NCI-H1930 (cell line): ENCODE measurements around the gene NFKBIL1.
"Not testable (repeated sequence)": the region's sequence is repeated elsewhere in the genome, so short reads cannot be mapped to it uniquely, and the experiment has no call there.

Source experiments
- DNase-seq, 2 experiments: peaks; one replicate each; lab custom pipeline; 2025; lab: John Stamatoyannopoulos, UW

Gene NFKBIL1, protein sequence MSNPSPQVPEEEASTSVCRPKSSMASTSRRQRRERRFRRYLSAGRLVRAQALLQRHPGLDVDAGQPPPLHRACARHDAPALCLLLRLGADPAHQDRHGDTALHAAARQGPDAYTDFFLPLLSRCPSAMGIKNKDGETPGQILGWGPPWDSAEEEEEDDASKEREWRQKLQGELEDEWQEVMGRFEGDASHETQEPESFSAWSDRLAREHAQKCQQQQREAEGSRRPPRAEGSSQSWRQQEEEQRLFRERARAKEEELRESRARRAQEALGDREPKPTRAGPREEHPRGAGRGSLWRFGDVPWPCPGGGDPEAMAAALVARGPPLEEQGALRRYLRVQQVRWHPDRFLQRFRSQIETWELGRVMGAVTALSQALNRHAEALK

DNA sequence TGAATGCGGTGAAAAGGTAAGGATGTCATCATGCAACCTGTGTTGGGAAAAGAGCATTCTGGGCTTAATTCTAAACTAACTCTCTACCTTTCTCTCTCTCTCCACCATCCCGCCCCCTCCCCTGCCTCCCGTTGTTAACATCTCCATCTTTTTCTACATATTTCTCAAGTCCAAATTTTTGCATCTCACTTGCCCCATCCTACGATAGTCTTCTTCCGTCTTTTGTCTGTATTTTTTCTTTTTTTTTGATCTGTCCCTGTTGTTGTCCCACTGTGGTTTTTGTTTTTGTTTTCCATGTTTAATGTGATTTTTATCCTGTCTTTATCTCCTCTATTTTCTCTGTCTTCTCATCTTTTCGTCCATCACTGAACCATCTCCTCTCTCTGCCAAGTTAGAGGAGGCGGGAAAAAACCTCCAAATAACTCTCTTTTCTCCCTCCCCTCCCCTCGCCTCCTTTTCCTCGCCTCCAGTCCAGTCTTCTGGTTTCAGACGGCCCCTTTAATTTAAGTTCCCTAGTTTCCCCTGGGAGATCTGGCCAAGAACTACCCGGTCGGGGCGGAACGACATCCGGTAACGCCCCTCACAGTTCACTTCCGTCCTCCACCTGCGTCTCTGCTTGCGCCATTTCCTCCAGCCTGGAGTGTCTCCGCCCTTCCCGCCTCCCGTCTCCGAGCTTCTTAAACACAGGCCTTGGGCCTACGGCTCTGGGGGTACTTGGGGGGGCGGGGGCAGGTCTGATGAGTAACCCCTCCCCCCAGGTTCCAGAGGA, at the start of gene NFKBIL1:
Gene NFKBIL1 (plus strand): TSS at position 651 of the 769 bp plus-strand sequence. CDS start 87 bp downstream, at position 738.
- DNase-seq, result peak; percentile 95 to 97

DNA sequence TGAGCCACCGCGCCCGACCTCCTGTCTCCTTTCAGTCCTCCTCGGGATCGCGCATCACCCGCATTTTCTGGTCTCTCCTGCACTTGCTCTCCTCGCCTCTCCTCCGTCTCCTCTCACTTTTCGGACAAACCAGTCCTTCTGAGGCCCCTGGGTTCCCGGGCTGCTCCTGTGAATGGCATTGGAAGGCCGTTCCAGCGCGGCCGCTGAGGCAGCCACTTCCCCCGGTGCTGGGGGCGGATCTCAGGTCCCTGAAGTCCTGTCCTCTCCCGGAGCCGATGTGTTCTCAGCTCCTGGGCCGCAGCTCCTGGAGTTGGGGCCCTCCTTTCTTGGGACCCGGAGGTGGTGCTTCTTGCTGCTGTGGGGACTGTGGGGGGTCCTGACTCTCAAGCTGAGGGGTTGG, 48.7 kb upstream of the NFKBIL1 start:
- no peak for DNase-seq

DNA sequence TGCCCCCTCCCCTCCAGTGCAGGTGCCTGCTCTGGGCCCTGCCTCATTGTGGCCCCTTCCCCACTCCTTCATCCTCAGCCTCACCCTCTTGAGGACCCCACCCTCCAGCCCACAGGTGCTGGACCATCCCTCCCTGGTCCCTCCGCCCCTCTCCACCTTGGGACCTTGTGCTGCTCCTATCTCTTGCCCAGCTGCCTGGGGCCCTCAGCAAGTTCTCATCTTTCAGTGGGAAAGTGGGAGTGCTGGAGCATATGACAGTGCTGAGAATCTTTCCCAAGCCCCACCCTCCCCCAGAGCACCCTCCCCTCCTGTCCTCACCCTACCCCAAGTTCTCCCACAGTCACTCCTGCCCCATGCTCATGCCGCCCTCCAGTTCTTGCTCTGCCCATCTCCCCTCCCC, 47.8 kb upstream of the NFKBIL1 start:
- not testable (repeated sequence) for DNase-seq

DNA sequence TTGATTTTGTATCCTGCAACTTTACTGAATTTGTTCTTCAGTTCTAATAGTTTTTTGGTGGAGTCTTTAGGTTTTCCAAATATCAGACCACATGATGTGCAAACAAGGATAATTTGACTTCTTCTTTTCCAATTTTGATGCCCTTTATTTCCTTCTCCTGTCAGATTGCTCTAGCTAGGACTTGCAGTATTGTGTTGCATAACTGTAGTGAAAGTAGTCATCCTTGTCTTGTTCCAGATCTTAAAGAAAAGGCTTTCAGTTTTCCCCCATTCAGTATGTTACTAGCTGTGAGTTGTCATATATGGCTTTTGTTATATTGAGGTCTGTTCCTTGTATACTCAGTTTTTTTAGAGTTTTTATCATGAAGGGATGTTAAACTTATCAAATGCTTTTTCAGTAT, 44.8 kb upstream of the NFKBIL1 start:
- no peak for DNase-seq

DNA sequence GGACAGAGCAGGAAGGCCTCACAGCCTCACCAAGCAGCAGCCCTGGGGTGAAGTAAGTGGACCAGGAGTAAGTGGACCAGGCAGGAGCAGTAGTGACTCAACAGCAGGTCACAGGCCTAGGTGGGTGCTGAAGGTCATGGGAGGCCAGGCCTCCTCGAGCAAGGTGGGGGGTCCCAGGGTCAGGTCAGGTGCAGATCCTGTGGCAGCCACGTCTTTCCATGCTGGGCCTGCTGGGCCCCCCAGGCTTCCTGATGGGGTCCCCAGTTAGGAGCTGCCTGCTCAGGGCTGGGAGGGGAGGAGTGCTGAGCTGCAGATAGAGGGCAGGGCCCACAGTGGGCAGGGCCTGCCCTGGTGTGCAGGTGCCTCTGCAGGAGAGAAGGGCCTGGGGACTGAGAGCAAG, 38.4 kb upstream of the NFKBIL1 start:
- not testable (repeated sequence) for DNase-seq

DNA sequence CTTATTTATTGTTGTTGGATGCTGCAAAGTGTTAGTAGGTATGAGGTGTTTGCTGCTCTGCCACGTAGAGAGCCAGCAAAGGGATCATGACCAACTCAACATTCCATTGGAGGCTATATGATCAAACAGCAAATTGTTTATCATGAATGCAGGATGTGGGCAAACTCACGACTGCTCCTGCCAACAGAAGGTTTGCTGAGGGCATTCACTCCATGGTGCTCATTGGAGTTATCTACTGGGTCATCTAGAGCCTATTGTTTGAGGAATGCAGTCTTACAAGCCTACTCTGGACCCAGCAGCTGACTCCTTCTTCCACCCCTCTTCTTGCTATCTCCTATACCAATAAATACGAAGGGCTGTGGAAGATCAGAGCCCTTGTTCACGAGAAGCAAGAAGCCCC, 37.4 kb upstream of the NFKBIL1 start:
- DNase-seq, result no peak

DNA sequence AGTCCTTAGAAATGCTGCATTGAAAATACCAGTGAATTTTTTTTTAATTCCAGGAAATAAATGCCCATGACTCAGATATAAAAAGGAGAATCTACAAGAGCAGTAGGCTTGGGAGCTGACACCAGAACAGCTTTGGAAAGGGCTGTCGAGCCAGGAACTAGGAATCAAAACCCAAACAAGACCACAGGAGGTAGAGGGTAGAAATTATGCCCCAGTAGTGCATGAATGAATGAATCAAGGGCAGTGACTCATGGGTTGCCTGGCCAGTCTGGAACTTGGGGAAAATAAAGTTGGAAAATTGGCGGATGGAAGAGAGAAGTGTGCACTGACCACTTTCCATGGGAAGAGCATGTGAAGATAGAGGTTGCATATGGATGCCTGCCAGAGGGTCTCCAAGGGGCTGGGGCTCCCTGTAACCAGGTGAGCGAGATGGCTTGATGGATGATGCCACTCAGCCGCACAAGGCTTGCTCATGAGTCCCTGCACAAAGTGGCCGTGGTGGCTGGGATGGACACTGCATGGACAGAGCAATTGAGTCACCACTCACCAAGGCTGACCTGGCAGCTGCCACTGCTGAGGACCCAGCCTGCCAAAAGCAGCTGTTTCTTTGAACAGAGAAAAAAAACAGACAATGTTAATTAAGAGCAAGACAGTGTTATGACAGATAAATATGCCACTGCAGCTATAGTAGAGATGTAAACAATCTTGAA, 33.8 kb upstream of the NFKBIL1 start:
- no peak for DNase-seq

DNA sequence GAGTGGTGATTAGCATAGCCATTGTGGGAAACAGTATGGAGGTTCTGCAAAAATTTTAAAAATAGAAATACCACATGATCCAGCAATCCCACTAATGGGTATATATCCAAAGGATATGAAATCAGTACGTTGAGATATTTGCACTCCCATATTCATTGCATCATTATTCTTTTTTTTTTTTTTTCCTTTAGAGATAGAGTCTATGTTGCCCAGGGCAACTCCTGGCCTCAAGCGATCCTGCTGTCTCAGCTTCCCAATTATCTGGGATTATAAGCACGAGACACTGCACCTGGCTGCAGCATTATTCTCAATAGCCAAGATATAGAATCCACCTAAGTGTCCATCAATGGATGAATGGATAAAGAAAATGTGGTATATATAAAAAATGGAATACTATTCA, 25.6 kb upstream of the NFKBIL1 start:
- no peak for DNase-seq

DNA sequence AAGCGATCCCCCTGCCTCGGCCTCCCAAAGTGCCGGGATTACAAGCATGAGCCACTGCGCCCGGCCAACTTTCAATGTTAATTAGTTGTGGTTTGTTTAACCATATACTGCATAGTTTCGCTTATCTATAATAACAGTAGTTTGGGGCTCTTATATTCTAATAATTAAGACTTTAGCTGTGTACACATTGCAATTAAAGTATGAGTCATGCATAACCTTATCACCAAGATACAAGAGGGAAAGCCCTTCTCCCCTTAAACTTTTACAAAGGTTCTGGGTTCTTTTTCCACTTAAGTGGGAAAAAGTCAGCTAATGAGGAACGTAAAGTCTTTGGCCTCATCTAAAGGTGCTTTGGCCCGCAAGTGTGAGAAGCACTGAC, 21.9 kb upstream of the NFKBIL1 start:
- DNase-seq, result no peak

DNA sequence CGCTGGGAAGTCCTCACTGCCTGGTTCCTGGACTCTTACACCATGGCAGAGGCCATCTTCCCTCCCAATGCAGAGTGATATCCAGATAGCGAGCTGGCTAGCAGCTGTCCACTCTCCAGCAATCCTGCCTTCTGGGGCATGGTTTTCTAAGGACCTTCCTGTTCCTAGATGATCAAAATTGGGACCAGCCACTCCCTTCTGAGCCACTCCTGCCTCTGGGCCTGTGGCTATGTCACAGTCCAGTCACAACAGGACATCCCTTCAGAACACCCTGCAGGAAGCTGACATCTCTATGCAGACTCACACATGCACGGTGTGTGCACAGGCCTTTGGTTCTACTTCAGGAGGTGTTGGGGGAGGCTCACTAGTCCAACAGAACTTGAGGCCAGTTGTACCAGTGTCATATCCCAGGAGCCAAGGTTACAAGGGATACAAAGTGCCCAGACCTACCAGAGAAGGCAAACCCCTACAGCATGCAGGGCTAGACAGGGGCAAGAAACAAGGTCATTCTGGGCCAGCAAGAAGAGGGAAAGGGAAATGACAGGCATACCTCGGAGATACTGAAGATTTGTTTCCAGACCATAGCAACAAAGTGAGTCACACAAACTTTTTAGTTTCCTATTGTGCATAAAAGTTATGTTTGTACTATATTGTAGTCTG, 21.3 kb upstream of the NFKBIL1 start:
- no peak for DNase-seq

DNA sequence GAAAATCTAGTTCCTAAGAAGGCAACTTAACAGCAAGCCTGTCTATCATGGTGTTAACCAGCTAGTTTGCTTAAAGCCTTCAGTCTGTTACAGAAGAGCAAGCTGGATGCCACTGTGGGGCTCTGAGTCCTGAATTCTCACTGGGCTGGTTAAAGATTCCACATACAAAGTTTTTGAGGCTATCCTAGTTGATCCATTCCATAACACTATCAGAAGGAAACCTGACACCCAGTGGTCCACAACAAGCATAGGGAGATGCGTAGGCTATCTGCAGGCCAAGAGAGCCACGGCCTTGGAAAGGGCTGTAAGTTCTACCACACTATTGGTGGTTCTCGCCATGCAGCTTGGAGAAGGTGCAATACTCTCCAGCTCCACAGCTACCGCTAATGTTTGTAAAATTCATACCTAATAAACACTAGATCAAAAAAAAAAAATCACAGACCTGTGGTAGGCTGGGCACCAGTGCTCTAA, 19.1 kb upstream of the NFKBIL1 start:
- DNase-seq, result no peak

DNA sequence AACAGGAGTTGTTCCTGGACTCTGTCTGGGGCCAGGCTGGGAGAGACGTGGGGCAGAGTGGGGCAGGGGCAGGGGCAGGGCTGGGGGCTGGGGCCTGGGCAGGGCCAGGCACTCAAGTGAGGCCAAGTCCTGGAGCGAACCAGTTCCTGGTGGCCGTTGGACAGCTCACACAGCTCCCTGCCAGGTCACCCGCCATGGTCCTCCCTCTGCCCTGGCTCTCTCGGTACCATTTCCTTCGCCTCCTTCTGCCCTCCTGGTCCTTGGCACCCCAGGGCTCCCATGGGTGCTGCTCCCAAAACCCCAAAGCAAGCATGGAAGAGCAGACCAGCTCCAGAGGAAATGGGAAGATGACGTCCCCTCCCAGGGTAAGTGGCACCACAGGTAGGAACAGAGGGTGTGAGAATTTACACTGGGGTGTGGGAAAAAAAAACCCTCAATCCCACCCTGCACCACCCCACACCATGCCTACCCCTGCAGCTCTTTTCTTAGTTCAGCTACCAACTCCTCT, 18.5 kb upstream of the NFKBIL1 start, which contains the start of gene MCCD1:
Gene MCCD1 (plus strand): TSS at position 142 of the 508 bp plus-strand sequence. CDS start 53 bp downstream, at position 195.
- no peak for DNase-seq

DNA sequence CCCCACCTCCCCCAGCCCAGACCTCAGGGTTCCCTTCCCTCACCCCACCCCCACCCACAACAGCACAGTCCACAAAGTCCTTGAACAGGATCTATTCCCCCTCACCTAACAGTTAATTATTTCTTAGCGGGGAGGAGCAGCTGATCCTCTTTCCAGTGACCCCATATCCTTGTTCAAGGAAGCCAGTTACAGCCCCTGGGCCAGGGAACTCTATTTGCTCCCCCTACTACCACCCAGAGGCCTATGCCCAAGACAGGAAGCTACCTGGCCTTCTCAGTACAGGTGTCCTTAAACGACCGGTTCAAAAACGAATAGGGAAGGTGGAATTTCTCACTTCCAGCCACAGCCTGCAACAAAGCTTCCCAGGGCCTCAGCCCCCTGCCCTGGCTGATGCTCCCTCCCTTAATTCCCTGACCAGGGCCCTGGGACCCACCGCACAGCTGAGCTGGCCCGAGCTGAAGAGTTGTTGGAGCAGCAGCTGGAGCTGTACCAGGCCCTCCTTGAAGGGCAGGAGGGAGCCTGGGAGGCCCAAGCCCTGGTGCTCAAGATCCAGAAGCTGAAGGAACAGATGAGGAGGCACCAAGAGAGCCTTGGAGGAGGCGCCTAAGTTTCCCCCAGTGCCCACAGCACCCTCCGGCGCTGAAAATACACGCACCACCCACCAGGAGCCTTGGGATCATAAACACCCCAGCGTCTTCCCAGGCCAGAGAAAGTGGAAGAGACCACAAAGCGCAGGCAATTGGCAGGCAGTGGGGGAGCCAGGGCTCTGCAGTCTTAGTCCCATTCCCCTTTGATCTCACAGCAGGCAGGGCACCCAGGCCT, 17.9 kb upstream of the NFKBIL1 start:
- DNase-seq, result no peak

DNA sequence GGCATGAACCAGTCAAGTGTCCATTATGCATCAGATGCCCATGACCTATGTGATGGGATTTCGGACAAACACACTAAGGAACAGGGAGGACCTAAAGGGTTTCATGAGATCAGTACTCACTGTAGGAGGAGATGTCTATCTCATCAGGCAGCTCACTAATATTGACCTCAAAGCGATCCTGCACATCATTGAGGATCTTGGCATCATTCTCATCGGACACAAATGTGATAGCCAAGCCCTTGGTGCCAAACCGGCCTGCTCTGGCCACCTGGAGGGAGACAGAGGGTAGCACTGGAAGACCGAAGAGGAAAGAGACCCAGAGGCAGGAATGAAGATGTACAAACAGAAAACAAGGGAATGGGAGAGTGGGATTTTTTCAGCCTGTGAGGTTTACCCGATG, 16.7 kb upstream of the NFKBIL1 start:
- DNase-seq, result no peak

DNA sequence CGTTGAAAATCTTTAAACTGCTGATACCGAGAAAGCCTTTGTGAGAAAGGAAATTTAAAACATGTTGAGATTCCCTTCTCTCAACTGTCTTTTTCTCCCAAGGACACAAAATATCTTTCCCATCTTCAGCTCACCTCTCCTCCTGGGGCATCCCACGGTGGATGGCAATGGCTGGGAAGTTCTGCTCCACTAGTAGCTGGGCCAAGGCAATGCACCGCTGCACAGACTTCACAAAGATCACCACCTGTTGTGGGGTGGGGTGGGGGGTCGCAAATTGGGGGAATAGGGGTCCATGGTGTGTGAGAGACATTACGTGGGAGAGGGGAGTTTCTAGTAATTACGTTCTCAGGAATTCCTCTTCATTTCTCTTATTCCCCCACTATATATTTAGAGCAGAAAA, 16.2 kb upstream of the NFKBIL1 start:
- DNase-seq, result no peak

DNA sequence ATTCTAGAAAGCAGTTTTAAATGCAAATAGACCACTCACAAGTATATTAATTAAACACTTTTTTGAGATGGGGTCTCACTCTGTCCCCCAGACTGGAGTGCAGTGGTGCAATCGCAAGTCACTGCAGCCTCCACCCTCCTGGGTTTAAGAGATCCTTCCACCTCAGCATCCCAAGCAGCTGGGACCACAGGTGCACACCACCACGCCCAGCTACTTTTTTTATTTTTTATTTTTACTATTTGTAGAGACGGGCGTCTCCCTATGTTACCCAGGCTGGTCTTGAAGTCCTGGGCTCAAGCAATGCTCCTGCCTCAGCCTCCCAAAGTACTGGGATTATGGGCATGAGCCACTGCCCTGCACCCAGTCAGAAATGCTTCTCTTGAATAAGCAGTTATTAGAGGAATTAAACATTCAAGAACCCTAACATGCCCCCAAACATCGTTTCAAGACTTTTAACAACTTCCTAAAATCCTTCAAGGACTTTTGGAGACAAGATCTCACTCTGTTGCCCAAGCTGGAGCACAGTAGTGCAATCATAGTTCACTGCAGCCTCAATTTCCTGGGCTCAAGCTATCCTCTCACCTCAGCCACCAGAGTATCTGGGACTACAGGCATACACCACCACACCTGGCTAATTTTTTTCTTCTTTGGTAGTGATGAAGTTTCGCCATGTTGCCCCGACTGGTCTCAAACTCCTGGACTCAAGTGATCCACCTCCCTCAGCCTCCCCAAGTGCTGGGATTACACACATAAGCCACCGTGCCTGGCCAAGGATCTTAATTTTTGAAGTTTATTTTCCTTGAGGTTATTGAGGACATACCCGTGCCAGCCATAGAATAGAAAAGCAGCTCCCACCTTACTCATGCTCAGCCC, 15.4 kb upstream of the NFKBIL1 start:
- DNase-seq, result no peak

DNA sequence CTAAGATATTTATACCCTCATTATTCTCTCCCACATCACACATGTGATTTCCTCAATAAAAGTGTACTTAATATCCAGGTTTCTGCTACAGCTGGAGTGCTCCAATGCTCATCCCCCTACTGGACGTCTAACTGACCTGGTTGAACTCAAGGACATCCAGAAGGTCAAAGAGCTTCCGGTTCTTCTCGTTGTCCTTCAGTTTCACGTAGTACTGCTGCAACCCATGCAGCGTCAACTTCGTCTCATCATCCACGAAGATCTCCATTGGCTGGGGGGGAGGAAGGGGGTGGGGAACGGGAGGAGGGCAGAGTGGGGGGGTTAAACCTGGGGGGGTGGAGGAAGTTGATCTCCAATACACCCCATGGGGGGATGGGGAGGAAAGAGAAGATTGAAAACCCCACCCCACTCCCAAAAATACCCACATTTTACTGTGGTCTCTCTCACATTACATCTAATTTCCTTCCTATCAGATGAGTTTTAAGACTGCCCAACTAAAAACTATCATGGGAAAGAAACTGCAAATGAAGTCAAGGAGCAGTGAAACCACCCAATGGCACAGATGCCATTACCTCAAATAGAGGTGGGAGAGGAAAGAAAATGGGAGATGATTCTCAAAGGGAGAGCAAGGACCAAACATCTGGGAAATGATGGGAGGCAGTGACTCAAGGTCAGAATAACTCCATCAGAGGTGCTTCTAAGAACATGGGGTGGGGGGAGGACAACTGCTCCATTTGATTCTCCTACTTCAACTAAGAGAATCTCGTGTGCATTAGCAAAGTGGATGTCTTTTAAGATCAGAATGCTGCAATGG, 14.6 kb upstream of the NFKBIL1 start:
- no peak for DNase-seq

DNA sequence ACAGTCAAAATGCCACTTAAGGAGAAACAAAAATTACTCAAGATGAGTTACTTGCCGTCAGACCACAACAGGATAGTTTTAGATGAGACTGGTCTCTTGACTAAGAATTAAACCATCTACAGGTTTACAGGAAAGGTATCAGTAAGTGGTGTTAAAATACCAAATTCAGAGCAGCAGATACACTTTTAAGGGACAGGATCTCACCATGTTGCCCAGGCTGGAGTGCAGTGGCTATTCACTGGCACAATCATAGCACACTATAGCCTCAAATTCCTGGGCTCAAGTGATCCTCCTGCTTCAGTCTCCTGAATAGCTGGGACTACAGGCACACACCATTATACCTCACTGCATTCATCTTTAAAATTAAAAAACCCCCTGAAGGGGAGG, 14.0 kb upstream of the NFKBIL1 start:
- DNase-seq, result no peak

DNA sequence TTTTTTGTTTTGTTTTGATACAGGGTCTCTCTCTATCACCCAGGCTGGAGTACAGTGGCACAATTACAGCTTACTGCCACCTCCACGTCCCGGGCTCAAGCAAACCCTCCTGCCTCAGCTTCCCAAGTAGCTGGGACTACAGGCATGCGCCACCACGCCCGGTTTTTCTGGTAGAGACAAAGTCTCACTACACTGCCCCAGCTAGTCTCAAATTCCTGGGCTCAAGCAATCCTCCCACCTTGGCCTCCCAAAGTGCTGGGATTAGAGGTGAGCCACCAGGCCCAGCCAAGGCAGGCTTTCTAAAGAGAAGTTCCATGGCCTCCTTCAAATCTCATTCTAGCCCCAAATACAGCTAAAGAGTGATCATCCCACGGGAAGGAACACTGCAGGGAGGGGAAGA, 13.4 kb upstream of the NFKBIL1 start:
- DNase-seq, result no peak
